Ishikawa (cell line): ENCODE data around the gene PLXDC2.

Source experiments
- CEBPB ChIP-seq: IDR thresholded peaks from 2 replicates; pipeline ENCODE4 v1.6.1; 2012
- CREB1 ChIP-seq: IDR thresholded peaks from 2 replicates; pipeline ENCODE4 v1.6.1; 2012; ENCODE audit warnings: low read depth
- EGR1 ChIP-seq: IDR thresholded peaks from 2 replicates; pipeline ENCODE4 v1.6.1; 2012
- EP300 ChIP-seq: IDR thresholded peaks from 2 replicates; pipeline ENCODE4 v1.6.1; 2012; ENCODE audit warnings: borderline replicate concordance
- FOXM1 ChIP-seq: IDR thresholded peaks from 2 replicates; pipeline ENCODE4 v1.6.1; 2012; ENCODE audit warnings: low read depth, borderline replicate concordance
- NFIC ChIP-seq: IDR thresholded peaks from 2 replicates; pipeline ENCODE4 v1.6.1; 2012
- RAD21 ChIP-seq: IDR thresholded peaks from 2 replicates; pipeline ENCODE4 v1.6.1; 2012; ENCODE audit warnings: low read depth
- TAF1 ChIP-seq: IDR thresholded peaks from 2 replicates; pipeline ENCODE4 v1.6.1; 2012; ENCODE audit warnings: low read depth, mild to moderate bottlenecking
- TCF12 ChIP-seq: IDR thresholded peaks from 2 replicates; pipeline ENCODE4 v1.6.1; 2012; ENCODE audit warnings: low read depth
- TEAD4 ChIP-seq: IDR thresholded peaks from 2 replicates; pipeline ENCODE4 v1.6.1; 2012
- YY1 ChIP-seq: IDR thresholded peaks from 2 replicates; pipeline ENCODE4 v1.6.1; 2012; ENCODE audit warnings: low read depth
- ZBTB7A ChIP-seq: IDR thresholded peaks from 2 replicates; pipeline ENCODE4 v1.6.1; 2012; ENCODE audit warnings: low read depth
- TF ChIP-seq, protein P1 (sequence below): IDR thresholded peaks from 2 replicates; pipeline ENCODE4 v1.6.1; 2012; ENCODE audit warnings: low read depth, mild to moderate bottlenecking
- TF ChIP-seq, protein P2 (sequence below): IDR thresholded peaks from 2 replicates; pipeline ENCODE4 v1.6.1; 2012
- TF ChIP-seq, protein P3 (sequence below): IDR thresholded peaks from 2 replicates; pipeline ENCODE4 v1.6.1; 2012

PLXDC2 gene

DNA sequence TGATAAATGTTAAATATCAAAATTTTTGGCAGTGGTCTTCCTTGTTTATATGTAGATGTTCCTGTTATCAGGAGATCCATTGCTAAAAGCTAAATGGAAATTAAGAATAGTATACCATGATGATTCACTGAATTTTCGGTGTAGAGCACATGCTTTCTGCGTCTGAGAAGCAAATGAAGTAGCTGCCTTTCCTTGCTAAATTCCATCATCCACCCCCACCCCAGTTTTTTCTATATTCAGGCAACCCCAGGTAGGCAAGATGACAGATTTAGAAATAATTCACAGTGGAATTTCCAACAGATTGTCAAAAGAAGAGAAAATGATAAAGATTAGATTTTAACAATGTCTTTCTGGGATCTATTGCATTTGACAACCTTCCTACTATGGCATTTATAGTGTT lies 231.9 kb downstream of the PLXDC2 start:
- TF ChIP-seq TEAD4 (no peak), RAD21 (no peak), EGR1 (no peak), TCF12 (no peak), EP300 (no peak), CREB1 (no peak), TAF1 (no peak), YY1 (no peak), NFIC (no peak), FOXM1 (no peak), CEBPB (no peak), ZBTB7A (no peak)
- TF ChIP-seq, protein P1, sequence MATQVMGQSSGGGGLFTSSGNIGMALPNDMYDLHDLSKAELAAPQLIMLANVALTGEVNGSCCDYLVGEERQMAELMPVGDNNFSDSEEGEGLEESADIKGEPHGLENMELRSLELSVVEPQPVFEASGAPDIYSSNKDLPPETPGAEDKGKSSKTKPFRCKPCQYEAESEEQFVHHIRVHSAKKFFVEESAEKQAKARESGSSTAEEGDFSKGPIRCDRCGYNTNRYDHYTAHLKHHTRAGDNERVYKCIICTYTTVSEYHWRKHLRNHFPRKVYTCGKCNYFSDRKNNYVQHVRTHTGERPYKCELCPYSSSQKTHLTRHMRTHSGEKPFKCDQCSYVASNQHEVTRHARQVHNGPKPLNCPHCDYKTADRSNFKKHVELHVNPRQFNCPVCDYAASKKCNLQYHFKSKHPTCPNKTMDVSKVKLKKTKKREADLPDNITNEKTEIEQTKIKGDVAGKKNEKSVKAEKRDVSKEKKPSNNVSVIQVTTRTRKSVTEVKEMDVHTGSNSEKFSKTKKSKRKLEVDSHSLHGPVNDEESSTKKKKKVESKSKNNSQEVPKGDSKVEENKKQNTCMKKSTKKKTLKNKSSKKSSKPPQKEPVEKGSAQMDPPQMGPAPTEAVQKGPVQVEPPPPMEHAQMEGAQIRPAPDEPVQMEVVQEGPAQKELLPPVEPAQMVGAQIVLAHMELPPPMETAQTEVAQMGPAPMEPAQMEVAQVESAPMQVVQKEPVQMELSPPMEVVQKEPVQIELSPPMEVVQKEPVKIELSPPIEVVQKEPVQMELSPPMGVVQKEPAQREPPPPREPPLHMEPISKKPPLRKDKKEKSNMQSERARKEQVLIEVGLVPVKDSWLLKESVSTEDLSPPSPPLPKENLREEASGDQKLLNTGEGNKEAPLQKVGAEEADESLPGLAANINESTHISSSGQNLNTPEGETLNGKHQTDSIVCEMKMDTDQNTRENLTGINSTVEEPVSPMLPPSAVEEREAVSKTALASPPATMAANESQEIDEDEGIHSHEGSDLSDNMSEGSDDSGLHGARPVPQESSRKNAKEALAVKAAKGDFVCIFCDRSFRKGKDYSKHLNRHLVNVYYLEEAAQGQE, result no peak
- TF ChIP-seq, protein P2, sequence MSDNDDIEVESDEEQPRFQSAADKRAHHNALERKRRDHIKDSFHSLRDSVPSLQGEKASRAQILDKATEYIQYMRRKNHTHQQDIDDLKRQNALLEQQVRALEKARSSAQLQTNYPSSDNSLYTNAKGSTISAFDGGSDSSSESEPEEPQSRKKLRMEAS, result no peak
- TF ChIP-seq, protein P3, sequence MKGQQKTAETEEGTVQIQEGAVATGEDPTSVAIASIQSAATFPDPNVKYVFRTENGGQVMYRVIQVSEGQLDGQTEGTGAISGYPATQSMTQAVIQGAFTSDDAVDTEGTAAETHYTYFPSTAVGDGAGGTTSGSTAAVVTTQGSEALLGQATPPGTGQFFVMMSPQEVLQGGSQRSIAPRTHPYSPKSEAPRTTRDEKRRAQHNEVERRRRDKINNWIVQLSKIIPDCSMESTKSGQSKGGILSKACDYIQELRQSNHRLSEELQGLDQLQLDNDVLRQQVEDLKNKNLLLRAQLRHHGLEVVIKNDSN, result no peak

GRCh38 chr10:20058135-20058534 lies 241.9 kb downstream of the PLXDC2 start:
- no peak for TF ChIP-seq FOXM1

- TF ChIP-seq, protein P3, result no peak
- TF ChIP-seq CEBPB (no peak), FOXM1 (no peak), TEAD4 (no peak), YY1 (no peak), RAD21 (no peak), TAF1 (no peak), EP300 (no peak), EGR1 (no peak), CREB1 (no peak), TCF12 (no peak), NFIC (no peak), ZBTB7A (no peak)
- TF ChIP-seq, protein P1, result no peak
- TF ChIP-seq, protein P2, result no peak
Observed at GRCh38 chr10:20059084-20059835, 243.0 kb downstream of the PLXDC2 start.

GRCh38 chr10:20065814-20066213 lies 249.6 kb downstream of the PLXDC2 start:
- TF ChIP-seq, protein P2, result no peak
- TF ChIP-seq YY1 (no peak), CREB1 (no peak), TCF12 (no peak), NFIC (no peak), CEBPB (no peak), FOXM1 (no peak), TEAD4 (no peak), TAF1 (no peak), EGR1 (no peak), ZBTB7A (no peak), RAD21 (no peak), EP300 (no peak)
- TF ChIP-seq, protein P3, result no peak
- TF ChIP-seq, protein P1, result no peak
